Endothelial cell of umbilical vein (primary cell): ENCODE measurements around the gene DIO3. TPM values are rescaled to one million over a fixed set of nuclear protein-coding genes. Genes with fewer than 3 reads are reported as not detected.

ENCODE experiments used
- BruUV-seq: library from RNA; stranded (reverse); fragments of 400-500 nt; replicated peaks from 2 replicates; lab custom pipeline; 2021; lab: Mats Ljungman, UMichigan
- CTCF ChIA-PET: fragments of 300-600, 350-600 bp; sonication (Branson Sonifier 250); formaldehyde crosslinking; loops from one replicate; lab custom pipeline; 2021; ENCODE audit warnings: antibody characterized with exemption, inconsistent platforms; lab: Charles Lee
- POLR2A ChIA-PET: fragments of 300-600, 350-600 bp; sonication (Branson Sonifier 250); formaldehyde crosslinking; loops from one replicate; lab custom pipeline; 2021; ENCODE audit warnings: antibody characterized with exemption, inconsistent platforms; lab: Charles Lee
- DNase-seq: peaks from one replicate; pipeline ENCODE4 v3.0.0-alpha.2; 2011; ENCODE audit warnings: low read depth, low spot score
- FAIRE-seq: peaks from 2 replicates; lab custom pipeline; 2011; peaks lifted over from hg19 to GRCh38; lab: Jason Lieb, UNC
- H2AFZ ChIP-seq: 2 replicates; pipeline ENCODE4 v1.6.0; 2012; ENCODE audit warnings: low read depth, low read length, control low read depth, inconsistent platforms
- H3K27ac ChIP-seq: 2 replicates; pipeline ENCODE4 v1.5.1; 2011; ENCODE audit warnings: low read depth, mild to moderate bottlenecking, control low read depth, low read length, moderate library complexity; ENCODE audit not compliant: insufficient read depth
- H3K27me3 ChIP-seq, 2 experiments: 2 replicates each; pipeline versions ENCODE4 v1.6.0 to v1.6.1; 2011; ENCODE audit warnings: low read length in 2 of 2, mixed read lengths in 1 of 2; ENCODE audit not compliant: control insufficient read depth in 2 of 2, insufficient read depth in 2 of 2
- H3K36me3 ChIP-seq, 2 experiments: 2 replicates in 1 of 2; 3 replicates in 1 of 2; pipeline ENCODE4 v1.5.1; 2011; ENCODE audit warnings: low read length in 2 of 2, mild to moderate bottlenecking in 1 of 2, moderate library complexity in 1 of 2; ENCODE audit not compliant: control insufficient read depth in 2 of 2, insufficient read depth in 2 of 2; ENCODE audit errors: extremely low read depth in 1 of 2
- H3K4me1 ChIP-seq: 3 replicates; pipeline ENCODE4 v1.5.1; 2011; ENCODE audit warnings: mild to moderate bottlenecking, low read length; ENCODE audit not compliant: control insufficient read depth, insufficient read depth; ENCODE audit errors: extremely low read depth
- H3K4me2 ChIP-seq: 2 replicates; pipeline ENCODE4 v1.6.1; 2011; ENCODE audit warnings: low read length, control low read depth, mixed read lengths; ENCODE audit not compliant: insufficient read depth
- H3K4me3 ChIP-seq, 3 experiments: fragments of 200-600 bp in 1 of 3; sonication (generic), shearing (Covaris generic) in 1 of 3; replicated peaks in 1 of 3; 2 replicates each; pipeline ENCODE4 v1.5.1; 2011 to 2016; ENCODE audit warnings: control low read depth in 3 of 3, low read length in 3 of 3, mild to moderate bottlenecking in 2 of 3, inconsistent platforms in 1 of 3, low read depth in 1 of 3, moderate library complexity in 1 of 3; ENCODE audit not compliant: insufficient read depth in 1 of 3
- H3K79me2 ChIP-seq: 2 replicates; pipeline ENCODE4 v1.6.0; 2012; ENCODE audit warnings: low read length, inconsistent platforms; ENCODE audit not compliant: control insufficient read depth, insufficient read depth
- H3K9ac ChIP-seq: replicated peaks from 2 replicates; pipeline ENCODE3; 2011; ENCODE audit warnings: low read length, control low read depth; ENCODE audit not compliant: insufficient read depth; ENCODE audit errors: extremely low read depth
- H3K9me1 ChIP-seq: replicated peaks from 3 replicates; pipeline ENCODE4 v1.6.0; 2011; ENCODE audit warnings: mild to moderate bottlenecking, low read length; ENCODE audit not compliant: control insufficient read depth, insufficient read depth; ENCODE audit errors: extremely low read depth
- H3K9me3 ChIP-seq: replicated peaks from 2 replicates; pipeline ENCODE4 v1.5.1; 2012; ENCODE audit warnings: low read length, inconsistent platforms; ENCODE audit not compliant: control insufficient read depth, insufficient read depth
- H4K20me1 ChIP-seq: replicated peaks from 2 replicates; pipeline ENCODE3; 2011; ENCODE audit warnings: mild to moderate bottlenecking, low read length; ENCODE audit not compliant: control insufficient read depth, insufficient read depth; ENCODE audit errors: extremely low read depth
- FOS ChIP-seq: IDR thresholded peaks from 2 replicates; pipeline ENCODE4 v1.6.1; 2011; ENCODE audit warnings: mild to moderate bottlenecking, low read length, moderate library complexity, borderline replicate concordance; ENCODE audit not compliant: insufficient read depth
- GATA2 ChIP-seq: IDR thresholded peaks from 2 replicates; pipeline ENCODE4 v1.7.0; 2011; ENCODE audit warnings: low read depth, mild to moderate bottlenecking, moderate library complexity, mixed read lengths, low read length; ENCODE audit not compliant: insufficient read length, insufficient read depth
- POLR2A ChIP-seq: IDR thresholded peaks from 2 replicates; pipeline ENCODE4 v1.6.1; 2012; ENCODE audit warnings: low read depth, mild to moderate bottlenecking, control low read depth, low read length
- POLR2AphosphoS5 ChIP-seq: IDR thresholded peaks from 2 replicates; pipeline ENCODE4 v1.6.1; 2012; ENCODE audit warnings: low read depth, mild to moderate bottlenecking, control low read depth, low read length, moderate library complexity; ENCODE audit not compliant: insufficient read depth
- dilution Hi-C: fragments of 300-500 bp; cut with MboI; formaldehyde crosslinking; loops from one replicate; pipeline ENCODE4 v1.15.0; 2019; ENCODE audit warnings: low sequenced_read_pairs; ENCODE audit not compliant: extremely low pct_ligation_motif_present
- intact Hi-C: fragments of 100-400 bp; cut with micrococcal nuclease; formaldehyde crosslinking; loops from one replicate; pipeline ENCODE4 v1.10.0; 2022
- polyA plus RNA-seq, 4 experiments: library from polyadenylated mRNA; depleted of rRNA in 3 of 4; stranded (reverse) in 3 of 4; unstranded in 1 of 4; fragments of >200 nt; gene quantifications; 2 replicates each; pipeline versions ENCODE4 v1.2.1 to v1.2.3, GENCODE V29; 2011 to 2012; ENCODE audit warnings: missing spikeins in 1 of 4
- total RNA-seq: library from RNA; stranded (reverse); gene quantifications from 2 replicates; pipeline ENCODE4 v1.2.3, GENCODE V29; 2021
- TF ChIP-seq, protein P1 (sequence below), 2 donors: IDR thresholded peaks; 1 replicate in 1 of 2; 2 replicates in 1 of 2; pipeline ENCODE4 v1.5.1; 2011; ENCODE audit warnings: low read length in 2 of 2, mild to moderate bottlenecking in 2 of 2, moderate library complexity in 2 of 2, control low read depth in 1 of 2, inconsistent platforms in 1 of 2, low read depth in 1 of 2; ENCODE audit not compliant: insufficient read depth in 1 of 2; ENCODE audit errors: extremely low read depth in 1 of 2
- TF ChIP-seq, protein P2 (sequence below): IDR thresholded peaks from 2 replicates; pipeline ENCODE4 v1.6.1; 2011; ENCODE audit not compliant: insufficient read depth, insufficient read length

The DIO3 gene
- total and polyA plus RNA-seq, 2 donors (not counting 3 experiments of a cell fraction or from before 2014, with no cell fraction given) = not detected

DNA sequence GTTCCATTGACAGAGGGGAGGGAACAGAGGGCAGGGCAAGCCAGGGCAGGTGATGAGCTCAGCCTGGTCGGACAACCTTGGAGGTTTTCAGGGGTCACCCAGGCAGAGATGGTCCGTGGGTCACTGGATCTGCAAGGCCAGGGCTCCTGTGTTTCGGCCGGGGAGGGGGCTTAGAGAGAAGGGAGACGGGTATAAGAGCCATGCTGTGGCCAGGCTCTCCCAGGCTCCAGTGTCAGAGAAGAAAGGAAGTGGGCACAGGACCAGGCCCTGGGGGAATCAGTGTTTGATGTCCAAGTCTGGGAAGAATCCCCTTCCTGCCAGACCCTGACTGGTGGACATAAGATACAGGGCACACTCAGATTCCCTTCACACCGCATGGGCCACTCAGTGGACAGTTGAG, 36.9 kb downstream of the DIO3 start:
- Histone ChIP-seq H3K4me3 (no peak overlapping the region), H4K20me1 (no peaks in the 10 kb centered on the region), H2AFZ (no peak overlapping the region), H3K9me3 (no peaks in the 10 kb centered on the region), H3K9me1 (no peaks in the 10 kb centered on the region), H3K4me1 (no peaks in the 10 kb centered on the region), H3K27me3 (no peaks in the 10 kb centered on the region), H3K9ac (no peak overlapping the region), H3K27ac (no peak overlapping the region), H3K79me2 (no peaks in the 10 kb centered on the region), H3K4me2 (no peak overlapping the region), H3K36me3 (no peaks in the 10 kb centered on the region)
- CTCF ChIA-PET = no interaction called here
- no peak for DNase-seq
- no peak for FAIRE-seq
- BruUV-seq = no TSS peak
- POLR2A ChIA-PET = no interaction called here
- dilution Hi-C loops (no loop called here), intact Hi-C loops (no loop called here)
- no peak for TF ChIP-seq GATA2
- TF ChIP-seq, protein P1, sequence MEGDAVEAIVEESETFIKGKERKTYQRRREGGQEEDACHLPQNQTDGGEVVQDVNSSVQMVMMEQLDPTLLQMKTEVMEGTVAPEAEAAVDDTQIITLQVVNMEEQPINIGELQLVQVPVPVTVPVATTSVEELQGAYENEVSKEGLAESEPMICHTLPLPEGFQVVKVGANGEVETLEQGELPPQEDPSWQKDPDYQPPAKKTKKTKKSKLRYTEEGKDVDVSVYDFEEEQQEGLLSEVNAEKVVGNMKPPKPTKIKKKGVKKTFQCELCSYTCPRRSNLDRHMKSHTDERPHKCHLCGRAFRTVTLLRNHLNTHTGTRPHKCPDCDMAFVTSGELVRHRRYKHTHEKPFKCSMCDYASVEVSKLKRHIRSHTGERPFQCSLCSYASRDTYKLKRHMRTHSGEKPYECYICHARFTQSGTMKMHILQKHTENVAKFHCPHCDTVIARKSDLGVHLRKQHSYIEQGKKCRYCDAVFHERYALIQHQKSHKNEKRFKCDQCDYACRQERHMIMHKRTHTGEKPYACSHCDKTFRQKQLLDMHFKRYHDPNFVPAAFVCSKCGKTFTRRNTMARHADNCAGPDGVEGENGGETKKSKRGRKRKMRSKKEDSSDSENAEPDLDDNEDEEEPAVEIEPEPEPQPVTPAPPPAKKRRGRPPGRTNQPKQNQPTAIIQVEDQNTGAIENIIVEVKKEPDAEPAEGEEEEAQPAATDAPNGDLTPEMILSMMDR (IDR thresholded peaks at IDR 0.05; ENCODE audit: extremely low read depth in 1 of 2, insufficient read depth in 1 of 2, low read depth in 1 of 2, low read length in 2 of 2) = no peak

DNA sequence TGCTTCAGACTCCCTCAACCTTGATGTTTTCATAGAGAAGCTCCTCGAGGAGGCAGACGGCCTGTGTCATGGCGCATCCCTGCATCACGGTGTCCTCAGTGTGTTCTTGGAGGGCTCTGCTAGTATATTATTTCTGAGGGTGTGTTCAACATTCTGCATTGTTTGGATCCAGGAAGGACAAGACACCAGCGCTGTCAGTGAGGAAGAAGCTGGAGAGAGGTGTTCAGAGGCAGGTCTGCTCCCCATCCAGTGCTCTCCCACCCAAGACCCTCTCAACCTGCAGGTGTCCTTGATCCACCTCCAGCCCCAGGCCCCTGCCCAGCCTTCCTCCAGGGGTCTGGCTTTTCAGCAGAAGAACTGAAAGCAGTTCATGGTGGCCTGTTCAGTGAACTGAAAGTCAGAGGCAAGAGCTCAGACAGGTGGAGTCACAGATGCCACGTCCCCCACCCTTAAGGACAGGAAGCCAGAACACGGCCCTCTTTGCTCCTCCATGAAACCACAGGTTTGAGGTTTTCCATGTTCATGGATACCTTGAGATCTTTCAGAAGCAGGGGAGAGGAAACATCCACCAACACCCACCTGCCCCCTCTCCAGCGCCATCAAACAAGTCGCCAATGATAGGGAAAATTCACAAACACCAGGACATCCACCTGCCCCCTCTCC, 37.4 kb downstream of the DIO3 start:
- BruUV-seq = no TSS peak
- H3K9me3 ChIP-seq = no peaks in the 10 kb centered on the region
- H3K9me1 ChIP-seq = no peaks in the 10 kb centered on the region
- H3K36me3 ChIP-seq = no peaks in the 10 kb centered on the region
- no peak overlapping the region for H3K9ac ChIP-seq
- H3K79me2 ChIP-seq = no peaks in the 10 kb centered on the region
- DNase-seq = no peak
- TF ChIP-seq GATA2 (no peak), FOS (no peak), POLR2AphosphoS5 (no peak), POLR2A (no peak)
- TF ChIP-seq, protein P1 (IDR thresholded peaks at IDR 0.05; ENCODE audit: extremely low read depth in 1 of 2, insufficient read depth in 1 of 2, low read depth in 1 of 2, low read length in 2 of 2) = no peak
- TF ChIP-seq, protein P2, sequence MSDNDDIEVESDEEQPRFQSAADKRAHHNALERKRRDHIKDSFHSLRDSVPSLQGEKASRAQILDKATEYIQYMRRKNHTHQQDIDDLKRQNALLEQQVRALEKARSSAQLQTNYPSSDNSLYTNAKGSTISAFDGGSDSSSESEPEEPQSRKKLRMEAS = no peak
- dilution Hi-C loops = no loop called here
- H4K20me1 ChIP-seq = no peaks in the 10 kb centered on the region
- no peaks in the 10 kb centered on the region for H3K4me1 ChIP-seq
- CTCF ChIA-PET = no interaction called here
- no peak overlapping the region for H2AFZ ChIP-seq
- H3K4me2 ChIP-seq = no peak overlapping the region
- POLR2A ChIA-PET = no interaction called here
- H3K27ac ChIP-seq = no peak overlapping the region
- no peaks in the 10 kb centered on the region for H3K27me3 ChIP-seq
- no peak overlapping the region for H3K4me3 ChIP-seq
- intact Hi-C loops = no loop called here
- no peak for FAIRE-seq
